Suprapubic skin (tissue), 4 donors: ENCODE results near the gene TSHZ2. TPM values are rescaled to one million over a fixed set of nuclear protein-coding genes. Genes with fewer than 3 reads are reported as not detected.

ENCODE experiments used
- DNase-seq, 2 donors: peaks; one replicate each; pipeline ENCODE4 v3.0.0-alpha.2; 2019; ENCODE audit warnings: low spot score in 2 of 2
- H3K27ac ChIP-seq: fragments of 200-600 bp; sonication (generic); one replicate; pipeline ENCODE4 v1.5.1; 2019
- H3K27me3 ChIP-seq: fragments of 200-600 bp; sonication (generic); one replicate; pipeline ENCODE4 v1.5.1; 2019
- H3K36me3 ChIP-seq: fragments of 200-600 bp; sonication (generic); one replicate; pipeline ENCODE4 v1.5.1; 2019
- H3K4me1 ChIP-seq: fragments of 200-600 bp; sonication (generic); one replicate; pipeline ENCODE4 v1.5.1; 2019
- H3K4me3 ChIP-seq: fragments of 200-600 bp; sonication (generic); one replicate; pipeline ENCODE4 v1.5.1; 2019; ENCODE audit warnings: mild to moderate bottlenecking
- H3K9me3 ChIP-seq: fragments of 200-600 bp; sonication (generic); one replicate; pipeline ENCODE4 v1.5.1; 2019
- EP300 ChIP-seq: sonication (generic); formaldehyde crosslinking; IDR thresholded peaks from one replicate; pipeline ENCODE4 v1.6.1; 2017; ENCODE audit warnings: antibody characterized with exemption
- POLR2A ChIP-seq, 2 donors: fragments of 450-650 bp; IDR thresholded peaks; one replicate each; pipeline ENCODE4 v1.6.1; 2017; ENCODE audit warnings: antibody characterized with exemption in 2 of 2, mild to moderate bottlenecking in 2 of 2, moderate library complexity in 2 of 2
- POLR2AphosphoS5 ChIP-seq, 3 donors: sonication (generic); formaldehyde crosslinking; IDR thresholded peaks; one replicate each; pipeline ENCODE4 v1.6.1; 2017; ENCODE audit warnings: antibody characterized with exemption in 3 of 3
- WGBS: methylation state at CpG from one replicate; pipeline ENCODE4 v1.1.5; 2018; 5-methylcytosine and 5-hydroxymethylcytosine counted together
- total RNA-seq, 4 donors: library from RNA; depleted of rRNA; stranded (reverse); fragments of >200 nt; gene quantifications; one replicate each; pipeline ENCODE4 v1.1.0, GENCODE V29; 2016
- TF ChIP-seq, protein P1 (sequence below), 2 donors: fragments of 200-600 bp in 1 of 2; fragments of 450-650 bp in 1 of 2; sonication (generic) in 1 of 2; IDR thresholded peaks; one replicate each; pipeline ENCODE4 v1.5.1; 2016 to 2019; ENCODE audit warnings: antibody characterized with exemption in 2 of 2, mild to moderate bottlenecking in 1 of 2, moderate library complexity in 1 of 2

TSHZ2 gene
- total RNA-seq, 4 donors from 2014 or later: 10.2 to 24.7 (median 19.2) TPM

GRCh38 chr20:53187392-53188068 is 215.4 kb downstream of the TSHZ2 start:
- Histone ChIP-seq H3K4me1 (no peaks in the 10 kb centered on the region), H3K27ac (no peak overlapping the region), H3K4me3 (no peak overlapping the region), H3K27me3 (no peaks in the 10 kb centered on the region), H3K36me3 (no peaks in the 10 kb centered on the region), H3K9me3 (no peaks in the 10 kb centered on the region)
- no peak for DNase-seq
- TF ChIP-seq, protein P1, sequence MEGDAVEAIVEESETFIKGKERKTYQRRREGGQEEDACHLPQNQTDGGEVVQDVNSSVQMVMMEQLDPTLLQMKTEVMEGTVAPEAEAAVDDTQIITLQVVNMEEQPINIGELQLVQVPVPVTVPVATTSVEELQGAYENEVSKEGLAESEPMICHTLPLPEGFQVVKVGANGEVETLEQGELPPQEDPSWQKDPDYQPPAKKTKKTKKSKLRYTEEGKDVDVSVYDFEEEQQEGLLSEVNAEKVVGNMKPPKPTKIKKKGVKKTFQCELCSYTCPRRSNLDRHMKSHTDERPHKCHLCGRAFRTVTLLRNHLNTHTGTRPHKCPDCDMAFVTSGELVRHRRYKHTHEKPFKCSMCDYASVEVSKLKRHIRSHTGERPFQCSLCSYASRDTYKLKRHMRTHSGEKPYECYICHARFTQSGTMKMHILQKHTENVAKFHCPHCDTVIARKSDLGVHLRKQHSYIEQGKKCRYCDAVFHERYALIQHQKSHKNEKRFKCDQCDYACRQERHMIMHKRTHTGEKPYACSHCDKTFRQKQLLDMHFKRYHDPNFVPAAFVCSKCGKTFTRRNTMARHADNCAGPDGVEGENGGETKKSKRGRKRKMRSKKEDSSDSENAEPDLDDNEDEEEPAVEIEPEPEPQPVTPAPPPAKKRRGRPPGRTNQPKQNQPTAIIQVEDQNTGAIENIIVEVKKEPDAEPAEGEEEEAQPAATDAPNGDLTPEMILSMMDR (IDR thresholded peaks at IDR 0.05): no peak
- TF ChIP-seq POLR2A (IDR thresholded peaks at IDR 0.05) (no peak), EP300 (no peak), POLR2AphosphoS5 (IDR thresholded peaks at IDR 0.05) (no peak)
- WGBS: 79% methylated on average over 10 of the region's 10 CpGs

- no peak for TF ChIP-seq POLR2AphosphoS5 (IDR thresholded peaks at IDR 0.05)
- no peak for TF ChIP-seq POLR2A (IDR thresholded peaks at IDR 0.05)
- TF ChIP-seq EP300: no peak
- TF ChIP-seq, protein P1 (IDR thresholded peaks at IDR 0.05): no peak
- Histone ChIP-seq H3K27me3 (no peaks in the 10 kb centered on the region), H3K9me3 (no peaks in the 10 kb centered on the region), H3K4me3 (no peak overlapping the region), H3K27ac (no peak overlapping the region), H3K4me1 (no peaks in the 10 kb centered on the region), H3K36me3 (no peaks in the 10 kb centered on the region)
- 82% methylated on average over 6 of the region's 6 CpGs for WGBS
- no peak for DNase-seq
Observed at GRCh38 chr20:53190225-53190624, 218.1 kb downstream of the TSHZ2 start.

DNA sequence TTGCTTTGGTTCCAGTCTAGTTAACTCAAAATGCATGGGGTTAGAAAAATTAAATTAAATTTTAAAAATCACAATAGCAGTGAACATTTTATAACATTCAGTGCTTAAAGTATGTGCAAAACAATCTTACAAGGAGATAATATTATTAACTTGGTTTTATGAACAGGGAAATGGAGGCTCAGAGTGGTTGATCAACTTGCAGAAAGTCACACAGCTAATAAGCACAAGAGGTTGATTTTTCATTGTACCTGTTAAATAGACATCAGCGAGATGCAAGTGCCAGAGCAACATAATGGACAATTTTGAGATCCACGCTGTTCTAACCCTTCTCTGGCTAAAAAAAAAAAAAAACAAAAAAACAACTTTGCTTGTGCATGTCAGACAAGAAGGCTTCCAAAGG is 219.8 kb downstream of the TSHZ2 start:
- Histone ChIP-seq H3K36me3 (no peaks in the 10 kb centered on the region), H3K27ac (no peak overlapping the region), H3K9me3 (no peaks in the 10 kb centered on the region), H3K4me1 (peaks cover 3% of the 10 kb centered on the region), H3K4me3 (no peak overlapping the region), H3K27me3 (no peaks in the 10 kb centered on the region)
- TF ChIP-seq POLR2A (IDR thresholded peaks at IDR 0.05) (no peak), POLR2AphosphoS5 (IDR thresholded peaks at IDR 0.05) (no peak), EP300 (no peak)
- TF ChIP-seq, protein P1 (IDR thresholded peaks at IDR 0.05): no peak
- 86% methylated on average over 2 of the region's 2 CpGs for WGBS
- DNase-seq: no peak

GRCh38 chr20:53194306-53195290 is 222.4 kb downstream of the TSHZ2 start:
- H3K4me1 ChIP-seq: peaks cover 3% of the 10 kb centered on the region
- H3K36me3 ChIP-seq: no peaks in the 10 kb centered on the region
- no peak overlapping the region for H3K27ac ChIP-seq
- no peak for DNase-seq
- H3K27me3 ChIP-seq: no peaks in the 10 kb centered on the region
- TF ChIP-seq, protein P1 (IDR thresholded peaks at IDR 0.05): no peak
- no peak for TF ChIP-seq POLR2A (IDR thresholded peaks at IDR 0.05)
- no peak for TF ChIP-seq EP300
- no peak for TF ChIP-seq POLR2AphosphoS5 (IDR thresholded peaks at IDR 0.05)
- 84% methylated on average over 11 of the region's 11 CpGs for WGBS
- no peak overlapping the region for H3K4me3 ChIP-seq
- H3K9me3 ChIP-seq: no peaks in the 10 kb centered on the region
